Epithelial cell of prostate (primary cell): ENCODE data around the gene CSTPP1.
A peak's percentile ranks its signal among the peaks of the same experiment; 100 is the strongest.
"Not testable (repeated sequence)": the region's sequence is repeated elsewhere in the genome, so short reads cannot be mapped to it uniquely, and the experiment has no call there.

Experiments
- DNase-seq: peaks from one replicate; pipeline ENCODE4 v3.0.0-alpha.2; 2011; ENCODE audit warnings: low read depth, low spot score
- H3K27ac ChIP-seq: fragments of 450-650 bp; 2 replicates; pipeline ENCODE4 v1.5.1; 2017; ENCODE audit warnings: mild to moderate bottlenecking

CSTPP1 gene

GRCh38 chr11:47112941-47113340, 176.4 kb downstream of the CSTPP1 start:
- DNase-seq, result not testable (repeated sequence)

GRCh38 chr11:47118958-47119688, 182.6 kb downstream of the CSTPP1 start:
- H3K27ac ChIP-seq, result not testable (repeated sequence)
- DNase-seq, result peak; percentile 72

More at GRCh38 chr11:47112941-47113340, 176.4 kb downstream of the CSTPP1 start:
- not testable (repeated sequence) for H3K27ac ChIP-seq

- no peak overlapping the region for H3K27ac ChIP-seq
- no peak for DNase-seq
Observed at GRCh38 chr11:47121056-47121455, 184.5 kb downstream of the CSTPP1 start.

- no peak overlapping the region for H3K27ac ChIP-seq
- DNase-seq, result no peak
Observed at GRCh38 chr11:47121731-47122130, 185.2 kb downstream of the CSTPP1 start.

DNA sequence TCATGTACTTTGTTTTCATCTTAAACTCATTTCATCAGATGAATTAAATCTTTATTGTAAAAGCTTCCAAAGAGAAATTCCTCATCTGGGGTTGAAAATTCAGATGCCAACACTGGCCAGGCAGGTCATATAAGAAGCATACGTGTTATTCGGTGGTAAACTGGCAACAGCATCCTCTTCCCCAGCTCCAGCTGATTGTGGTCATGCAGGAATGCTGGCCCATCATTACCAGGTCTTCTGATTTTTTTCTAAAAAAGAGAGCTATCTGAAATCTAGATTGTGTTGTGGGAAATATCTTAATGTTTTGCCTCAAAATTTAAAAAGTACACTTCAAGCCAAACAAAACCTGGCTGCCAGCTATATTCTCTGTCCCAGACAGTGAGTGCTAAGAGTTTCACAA, 186.5 kb downstream of the CSTPP1 start:
- no peak for DNase-seq

DNA sequence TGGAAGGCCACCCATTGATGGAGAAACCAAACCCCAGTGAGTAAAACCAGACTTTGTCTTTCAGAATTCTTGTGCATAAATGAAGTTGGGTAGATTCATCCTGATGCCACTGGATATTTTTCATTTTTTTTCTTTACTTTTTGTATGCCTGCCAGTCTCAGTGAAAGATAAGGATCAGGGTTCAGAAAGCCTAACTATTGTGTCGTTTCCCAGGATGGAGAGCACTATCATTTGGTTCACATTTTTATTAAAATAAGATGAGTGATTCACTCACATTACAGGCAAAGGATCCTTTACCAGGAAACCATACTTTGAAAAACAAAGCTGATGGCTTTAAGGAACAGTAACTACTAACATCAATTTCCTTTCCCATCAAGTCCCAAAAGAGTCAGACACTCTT, 188.1 kb downstream of the CSTPP1 start:
- DNase-seq, result no peak
- no peak overlapping the region for H3K27ac ChIP-seq

More for the DNA sequence above, 186.5 kb downstream of the CSTPP1 start:
- no peak overlapping the region for H3K27ac ChIP-seq

GRCh38 chr11:47125083-47125482, 188.5 kb downstream of the CSTPP1 start:
- no peak for DNase-seq

GRCh38 chr11:47127213-47127612, 190.7 kb downstream of the CSTPP1 start:
- H3K27ac ChIP-seq, result no peak overlapping the region

More at GRCh38 chr11:47125083-47125482, 188.5 kb downstream of the CSTPP1 start:
- H3K27ac ChIP-seq, result no peak overlapping the region

DNA sequence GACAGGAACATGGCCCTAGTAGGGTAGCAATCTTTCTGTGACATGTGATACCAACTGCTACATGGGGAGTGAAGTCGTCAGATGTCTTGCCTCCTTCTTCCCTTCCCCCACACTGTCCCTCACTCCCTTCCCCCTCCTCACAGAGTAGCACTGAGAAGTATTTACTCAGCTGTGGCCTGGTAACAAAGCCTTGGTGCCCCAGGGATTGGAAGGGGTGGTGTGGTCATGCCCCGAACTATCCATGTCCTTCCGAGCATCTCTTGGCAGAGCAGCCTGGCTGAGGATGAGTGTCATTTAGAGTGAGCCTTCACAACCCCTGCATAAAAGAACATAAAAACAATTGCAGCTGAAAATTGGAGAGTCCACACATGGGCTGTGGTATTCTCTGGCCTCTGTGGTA, 194.0 kb downstream of the CSTPP1 start:
- no peak for DNase-seq
- H3K27ac ChIP-seq, result no peak overlapping the region

More at GRCh38 chr11:47127213-47127612, 190.7 kb downstream of the CSTPP1 start:
- no peak for DNase-seq

GRCh38 chr11:47131136-47131535, 194.6 kb downstream of the CSTPP1 start:
- H3K27ac ChIP-seq, result no peak overlapping the region

DNA sequence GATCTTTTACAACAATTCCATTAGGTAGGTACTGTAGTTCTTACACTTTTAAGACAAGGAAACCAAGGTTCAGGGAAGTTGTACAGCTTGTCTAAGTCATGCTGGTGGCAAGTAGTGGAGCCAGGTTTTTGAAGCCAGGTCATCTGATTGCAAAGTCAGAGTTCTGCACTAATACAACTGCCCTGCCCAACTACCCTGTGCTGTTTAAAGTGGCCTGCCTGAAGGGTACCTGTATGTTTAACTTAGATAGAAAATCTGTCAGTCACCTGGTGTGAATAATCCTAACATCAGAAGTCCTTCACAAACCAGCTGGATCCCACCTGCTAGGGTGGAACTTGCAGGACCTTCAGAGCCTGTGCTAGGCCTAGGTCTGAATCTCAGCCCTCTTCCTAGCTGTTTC, 195.9 kb downstream of the CSTPP1 start:
- no peak for DNase-seq
- H3K27ac ChIP-seq, result no peak overlapping the region

More at GRCh38 chr11:47131136-47131535, 194.6 kb downstream of the CSTPP1 start:
- no peak for DNase-seq

DNA sequence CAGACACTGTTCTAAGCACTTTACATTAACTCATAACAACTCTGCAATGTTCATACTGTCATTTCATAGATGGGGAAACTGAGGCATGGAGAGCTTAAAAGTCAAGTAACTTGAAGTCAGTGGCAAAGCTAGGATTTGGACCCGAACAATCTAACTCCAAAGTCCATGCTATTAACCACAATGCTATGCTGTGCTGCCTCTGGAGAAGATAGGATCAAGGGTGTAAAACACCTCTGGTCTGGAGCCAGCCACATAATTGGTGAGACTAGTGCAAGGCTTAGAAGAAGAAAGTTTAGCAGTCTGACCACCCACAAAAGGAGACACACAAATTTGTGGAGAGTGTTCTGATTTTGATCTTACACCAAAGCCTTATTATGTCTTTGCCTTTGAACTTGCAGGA, 196.4 kb downstream of the CSTPP1 start:
- H3K27ac ChIP-seq, result no peak overlapping the region
- no peak for DNase-seq

GRCh38 chr11:47136327-47136726, 199.8 kb downstream of the CSTPP1 start:
- H3K27ac ChIP-seq, result no peak overlapping the region
- DNase-seq, result no peak

GRCh38 chr11:47136921-47137320, 200.4 kb downstream of the CSTPP1 start:
- DNase-seq, result no peak

GRCh38 chr11:47137476-47137875, 200.9 kb downstream of the CSTPP1 start:
- no peak for DNase-seq
- H3K27ac ChIP-seq, result no peak overlapping the region

More at GRCh38 chr11:47136921-47137320, 200.4 kb downstream of the CSTPP1 start:
- H3K27ac ChIP-seq, result no peak overlapping the region

DNA sequence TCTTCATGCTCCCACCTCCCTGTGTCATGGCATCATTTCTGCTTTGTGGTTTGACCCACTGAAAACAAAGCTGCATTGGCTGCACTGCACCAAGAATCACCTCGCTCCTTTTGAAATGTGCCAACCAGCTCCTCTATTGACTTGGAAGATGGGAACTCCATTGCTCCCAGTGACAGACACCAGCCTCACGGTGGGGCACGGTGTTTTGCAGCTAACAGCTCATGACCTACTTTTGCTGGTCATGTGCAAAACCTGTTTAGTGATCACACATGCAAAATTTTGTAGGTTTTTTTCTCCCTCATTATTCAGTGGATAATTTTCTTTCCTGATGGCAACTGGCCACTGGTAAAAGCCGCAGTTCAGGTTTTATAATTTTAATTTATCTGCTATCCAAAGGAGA, 203.3 kb downstream of the CSTPP1 start:
- H3K27ac ChIP-seq, result no peak overlapping the region

DNA sequence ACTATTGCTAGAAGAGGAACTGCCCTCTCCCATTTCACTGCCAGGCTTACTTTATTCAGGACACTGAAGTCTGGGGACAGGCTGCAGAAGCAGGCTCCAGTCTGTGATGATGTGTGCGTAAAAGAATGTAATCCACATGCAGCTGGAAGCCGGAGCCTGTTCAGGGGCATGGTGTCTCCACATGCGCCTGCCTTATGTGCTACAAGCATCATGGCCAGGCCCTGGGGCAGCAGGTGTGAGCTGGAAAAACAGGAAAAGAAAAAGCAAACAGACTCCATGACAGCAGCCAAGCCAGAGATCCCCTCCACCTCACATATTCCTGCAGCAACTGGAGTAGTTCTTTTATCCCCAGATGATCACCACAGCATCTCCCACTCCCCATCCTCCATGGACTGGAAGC, 206.8 kb downstream of the CSTPP1 start:
- DNase-seq, result peak; percentile 57

More for the DNA sequence above, 203.3 kb downstream of the CSTPP1 start:
- no peak for DNase-seq

GRCh38 chr11:47144541-47144940, 208.0 kb downstream of the CSTPP1 start:
- H3K27ac ChIP-seq, result no peak overlapping the region
- DNase-seq, result no peak

More for the DNA sequence above, 206.8 kb downstream of the CSTPP1 start:
- H3K27ac ChIP-seq, result no peak overlapping the region

DNA sequence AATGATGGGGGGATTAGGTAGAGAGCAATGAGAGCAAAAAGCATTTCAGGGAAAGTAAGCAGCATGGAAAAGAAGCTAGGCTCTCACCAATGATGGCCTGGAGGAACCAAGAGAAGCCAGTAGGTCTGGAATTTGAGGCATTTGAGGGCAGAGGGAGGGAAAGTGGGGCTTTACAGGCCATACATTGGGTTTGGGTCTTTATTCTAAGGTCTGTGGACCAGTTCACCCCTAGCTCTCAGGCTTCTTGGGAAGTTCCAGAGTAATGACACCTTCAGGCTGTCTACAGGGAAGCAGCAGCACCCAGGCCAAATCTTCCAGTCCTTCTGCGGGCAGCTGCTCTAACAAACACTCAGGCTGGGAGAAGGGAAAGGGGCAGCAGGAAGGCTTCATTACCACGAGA, 210.7 kb downstream of the CSTPP1 start:
- no peak for DNase-seq
- H3K27ac ChIP-seq, result no peak overlapping the region

GRCh38 chr11:47147681-47148080, 211.1 kb downstream of the CSTPP1 start:
- DNase-seq, result no peak
- no peak overlapping the region for H3K27ac ChIP-seq

- no peak overlapping the region for H3K27ac ChIP-seq
- no peak for DNase-seq
Observed at GRCh38 chr11:47148270-47148669, 211.7 kb downstream of the CSTPP1 start.
